ENCODE measurements around the gene KDM1B. TPM values are rescaled to one million over a fixed set of nuclear protein-coding genes. Genes with fewer than 3 reads are reported as not detected.
"Not testable (repeated sequence)": the region's sequence is repeated elsewhere in the genome, so short reads cannot be mapped to it uniquely, and the experiment has no call there.

The KDM1B gene
- total RNA-seq, 2 donors from 2014 or later: 11.0 to 31.8 TPM

GRCh38 chr6:18207949-18208348, 52.7 kb downstream of the KDM1B start:
- Histone ChIP-seq H3K4me3 (no peak overlapping the region), H3K4me1 (replicated peaks) (no peaks in the 10 kb centered on the region), H3K36me3 (no peaks in the 10 kb centered on the region), H3K27ac (no peak overlapping the region), H3K27me3 (replicated peaks; ENCODE audit: insufficient read depth) (no peaks in the 10 kb centered on the region), H3K9me3 (no peaks in the 10 kb centered on the region)
- 57% methylated on average over 2 of the region's 2 CpGs for WGBS
- DNase-seq (ENCODE audit: low spot score): no peak
- no peak for TF ChIP-seq POLR2AphosphoS5 (IDR thresholded peaks at IDR 0.05)
- TF ChIP-seq POLR2A (IDR thresholded peaks at IDR 0.05): no peak
- TF ChIP-seq CTCF (IDR thresholded peaks at IDR 0.05): no peak
- intact Hi-C loops (cut with DNase I): no loop called here

- DNase-seq (ENCODE audit: low spot score); H3K27ac ChIP-seq; H3K4me1 ChIP-seq (replicated peaks); H3K9me3 ChIP-seq; H3K36me3 ChIP-seq; intact Hi-C loops (cut with DNase I); H3K4me3 ChIP-seq; H3K27me3 ChIP-seq (replicated peaks; ENCODE audit: insufficient read depth): not testable (repeated sequence)
- 97% methylated on average over 9 of the region's 9 CpGs for WGBS
Observed at GRCh38 chr6:18208778-18209177, 53.6 kb downstream of the KDM1B start.

- Histone ChIP-seq H3K4me3 (no peak overlapping the region), H3K36me3 (no peaks in the 10 kb centered on the region), H3K4me1 (replicated peaks) (no peaks in the 10 kb centered on the region), H3K27me3 (replicated peaks; ENCODE audit: insufficient read depth) (no peaks in the 10 kb centered on the region), H3K9me3 (no peaks in the 10 kb centered on the region), H3K27ac (no peak overlapping the region)
- intact Hi-C loops (cut with DNase I): no loop called here
- TF ChIP-seq POLR2AphosphoS5 (IDR thresholded peaks at IDR 0.05) (peak; percentile 19), POLR2A (IDR thresholded peaks at IDR 0.05) (no peak)
- DNase-seq (ENCODE audit: low spot score): no peak
- 55% methylated on average over 12 of the region's 12 CpGs for WGBS
Observed at GRCh38 chr6:18209539-18210197, 54.4 kb downstream of the KDM1B start.

- intact Hi-C loops (cut with DNase I): no loop called here
- TF ChIP-seq POLR2A (IDR thresholded peaks at IDR 0.05): no peak
- no peak for TF ChIP-seq CTCF (IDR thresholded peaks at IDR 0.05)
- TF ChIP-seq POLR2AphosphoS5 (IDR thresholded peaks at IDR 0.05): no peak
- WGBS: 88% methylated on average over 5 of the region's 5 CpGs
- Histone ChIP-seq H3K4me3 (no peak overlapping the region), H3K27ac (no peak overlapping the region), H3K36me3 (no peaks in the 10 kb centered on the region), H3K9me3 (no peaks in the 10 kb centered on the region), H3K4me1 (replicated peaks) (no peaks in the 10 kb centered on the region), H3K27me3 (replicated peaks; ENCODE audit: insufficient read depth) (no peaks in the 10 kb centered on the region)
- DNase-seq (ENCODE audit: low spot score): no peak
Observed at GRCh38 chr6:18210707-18211106, 55.5 kb downstream of the KDM1B start.

GRCh38 chr6:18211338-18211737, 56.1 kb downstream of the KDM1B start:
- H3K27ac ChIP-seq: no peak overlapping the region
- no peak overlapping the region for H3K4me3 ChIP-seq
- no peak for TF ChIP-seq CTCF (IDR thresholded peaks at IDR 0.05)
- TF ChIP-seq POLR2A (IDR thresholded peaks at IDR 0.05): no peak
- no peak for TF ChIP-seq POLR2AphosphoS5 (IDR thresholded peaks at IDR 0.05)
- no peak for DNase-seq (ENCODE audit: low spot score)
- WGBS: 93% methylated on average over 6 of the region's 6 CpGs
- H3K4me1 ChIP-seq (replicated peaks): no peaks in the 10 kb centered on the region
- H3K36me3 ChIP-seq: no peaks in the 10 kb centered on the region
- no peaks in the 10 kb centered on the region for H3K9me3 ChIP-seq
- no peaks in the 10 kb centered on the region for H3K27me3 ChIP-seq (replicated peaks; ENCODE audit: insufficient read depth)
- intact Hi-C loops (cut with DNase I): no loop called here

- Histone ChIP-seq H3K4me3 (no peak overlapping the region), H3K4me1 (replicated peaks) (no peaks in the 10 kb centered on the region), H3K9me3 (no peaks in the 10 kb centered on the region), H3K27me3 (replicated peaks; ENCODE audit: insufficient read depth) (no peaks in the 10 kb centered on the region), H3K27ac (no peak overlapping the region), H3K36me3 (no peaks in the 10 kb centered on the region)
- no peak for DNase-seq (ENCODE audit: low spot score)
- no peak for TF ChIP-seq POLR2AphosphoS5 (IDR thresholded peaks at IDR 0.05)
- TF ChIP-seq CTCF (IDR thresholded peaks at IDR 0.05): no peak
- TF ChIP-seq POLR2A (IDR thresholded peaks at IDR 0.05): no peak
- WGBS: 82% methylated on average over 4 of the region's 4 CpGs
- intact Hi-C loops (cut with DNase I): no loop called here
Observed at GRCh38 chr6:18212231-18212630, 57.0 kb downstream of the KDM1B start.

Measured in prostate gland (tissue), 2 donors.